ENCODE results near the gene ZDBF2.

The ZDBF2 gene

DNA sequence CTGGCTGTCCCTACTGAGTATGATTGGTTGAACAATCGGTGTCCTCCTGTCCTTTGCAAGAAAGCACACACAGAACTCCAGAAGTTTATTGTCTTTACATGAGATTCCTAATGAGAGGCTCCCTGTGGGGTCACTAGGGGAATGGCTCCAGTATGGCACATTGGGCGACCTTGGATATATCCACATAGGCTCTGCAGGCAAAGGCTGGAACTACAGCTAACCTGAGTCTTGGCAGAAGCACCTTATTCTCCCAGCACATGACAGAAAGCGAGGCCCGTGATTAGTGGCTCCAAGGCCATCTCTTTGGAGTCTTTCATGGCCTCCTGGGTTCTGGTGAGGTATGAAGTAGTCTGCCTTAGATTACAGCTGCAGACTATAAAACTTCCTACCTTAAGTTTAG, 49.0 kb downstream of the ZDBF2 start:
- Histone ChIP-seq H3F3A (ENCODE audit: insufficient read depth) (0 out of 2 replicates have a peak, but pooled peaks cover 4% of the 10 kb centered on the region), H3K79me2 (ENCODE audit: insufficient read depth, low read length) (no peaks in the 10 kb centered on the region), H3K9me3 (ENCODE audit: insufficient read depth, low read length) (peaks cover 7% of the 10 kb centered on the region; the same call in 1 of the 2 replicates), H3K36me3 (ENCODE audit: low read length) (peaks cover 7% of the 10 kb centered on the region), H3K4me2 (ENCODE audit: low read depth, low read length, poor library complexity, severe bottlenecking) (no peak overlapping the region), H3K9me2 (replicated peaks; ENCODE audit: insufficient read depth, low read length) (no peaks in the 10 kb centered on the region), H3K4me3 (ENCODE audit: insufficient read depth, low read length, poor library complexity, severe bottlenecking) (no peak overlapping the region), H3K27me3 (ENCODE audit: low read length) (no peaks in the 10 kb centered on the region), H4K20me1 (ENCODE audit: low read depth, low read length) (no peaks in the 10 kb centered on the region), H3K9ac (ENCODE audit: low read length) (no peak overlapping the region), H3K27ac (ENCODE audit: low read depth, low read length) (no peak overlapping the region), H2AFZ (ENCODE audit: low read depth, low read length, severe bottlenecking) (no peak overlapping the region)
- no peak for TF ChIP-seq EZH2phosphoT487 (conservative IDR thresholded peaks at IDR 0.05; ENCODE audit: low read length)
- TF ChIP-seq, protein P1, sequence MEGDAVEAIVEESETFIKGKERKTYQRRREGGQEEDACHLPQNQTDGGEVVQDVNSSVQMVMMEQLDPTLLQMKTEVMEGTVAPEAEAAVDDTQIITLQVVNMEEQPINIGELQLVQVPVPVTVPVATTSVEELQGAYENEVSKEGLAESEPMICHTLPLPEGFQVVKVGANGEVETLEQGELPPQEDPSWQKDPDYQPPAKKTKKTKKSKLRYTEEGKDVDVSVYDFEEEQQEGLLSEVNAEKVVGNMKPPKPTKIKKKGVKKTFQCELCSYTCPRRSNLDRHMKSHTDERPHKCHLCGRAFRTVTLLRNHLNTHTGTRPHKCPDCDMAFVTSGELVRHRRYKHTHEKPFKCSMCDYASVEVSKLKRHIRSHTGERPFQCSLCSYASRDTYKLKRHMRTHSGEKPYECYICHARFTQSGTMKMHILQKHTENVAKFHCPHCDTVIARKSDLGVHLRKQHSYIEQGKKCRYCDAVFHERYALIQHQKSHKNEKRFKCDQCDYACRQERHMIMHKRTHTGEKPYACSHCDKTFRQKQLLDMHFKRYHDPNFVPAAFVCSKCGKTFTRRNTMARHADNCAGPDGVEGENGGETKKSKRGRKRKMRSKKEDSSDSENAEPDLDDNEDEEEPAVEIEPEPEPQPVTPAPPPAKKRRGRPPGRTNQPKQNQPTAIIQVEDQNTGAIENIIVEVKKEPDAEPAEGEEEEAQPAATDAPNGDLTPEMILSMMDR (IDR thresholded peaks at IDR 0.05; ENCODE audit: insufficient read depth, low read length, poor library complexity, severe bottlenecking): no peak

GRCh38 chr2:206324869-206325268, 50.4 kb downstream of the ZDBF2 start:
- Histone ChIP-seq H3F3A (ENCODE audit: insufficient read depth) (0 out of 2 replicates have a peak, but pooled peaks cover 4% of the 10 kb centered on the region), H3K9ac (ENCODE audit: low read length) (no peak overlapping the region), H4K20me1 (ENCODE audit: low read depth, low read length) (no peaks in the 10 kb centered on the region), H2AFZ (ENCODE audit: low read depth, low read length, severe bottlenecking) (no peak overlapping the region), H3K9me2 (replicated peaks; ENCODE audit: insufficient read depth, low read length) (no peaks in the 10 kb centered on the region), H3K9me3 (ENCODE audit: insufficient read depth, low read length) (no peaks in the 10 kb centered on the region), H3K27me3 (ENCODE audit: low read length) (no peaks in the 10 kb centered on the region), H3K36me3 (ENCODE audit: low read length) (no peaks in the 10 kb centered on the region), H3K79me2 (ENCODE audit: insufficient read depth, low read length) (no peaks in the 10 kb centered on the region), H3K27ac (ENCODE audit: low read depth, low read length) (no peak overlapping the region), H3K4me2 (ENCODE audit: low read depth, low read length, poor library complexity, severe bottlenecking) (no peak overlapping the region), H3K4me3 (ENCODE audit: insufficient read depth, low read length, poor library complexity, severe bottlenecking) (no peak overlapping the region)
- TF ChIP-seq, protein P1 (IDR thresholded peaks at IDR 0.05; ENCODE audit: insufficient read depth, low read length, poor library complexity, severe bottlenecking): no peak
- TF ChIP-seq EZH2phosphoT487 (conservative IDR thresholded peaks at IDR 0.05; ENCODE audit: low read length): no peak

- H3K9me3 ChIP-seq (ENCODE audit: insufficient read depth, low read length): no peaks in the 10 kb centered on the region
- no peak overlapping the region for H2AFZ ChIP-seq (ENCODE audit: low read depth, low read length, severe bottlenecking)
- TF ChIP-seq, protein P1 (IDR thresholded peaks at IDR 0.05; ENCODE audit: insufficient read depth, low read length, poor library complexity, severe bottlenecking): no peak
- no peak for TF ChIP-seq EZH2phosphoT487 (conservative IDR thresholded peaks at IDR 0.05; ENCODE audit: low read length)
- H3K27ac ChIP-seq (ENCODE audit: low read depth, low read length): no peak overlapping the region
- H3K36me3 ChIP-seq (ENCODE audit: low read length): no peaks in the 10 kb centered on the region
- no peak overlapping the region for H3K4me2 ChIP-seq (ENCODE audit: low read depth, low read length, poor library complexity, severe bottlenecking)
- no peaks in the 10 kb centered on the region for H3K27me3 ChIP-seq (ENCODE audit: low read length)
- no peaks in the 10 kb centered on the region for H3F3A ChIP-seq (ENCODE audit: insufficient read depth)
- no peak overlapping the region for H3K4me3 ChIP-seq (ENCODE audit: insufficient read depth, low read length, poor library complexity, severe bottlenecking)
- H4K20me1 ChIP-seq (ENCODE audit: low read depth, low read length): no peaks in the 10 kb centered on the region
- no peaks in the 10 kb centered on the region for H3K9me2 ChIP-seq (replicated peaks; ENCODE audit: insufficient read depth, low read length)
- no peak overlapping the region for H3K9ac ChIP-seq (ENCODE audit: low read length)
- H3K79me2 ChIP-seq (ENCODE audit: insufficient read depth, low read length): no peaks in the 10 kb centered on the region
These were observed 54.5 kb downstream of the ZDBF2 start for GRCh38 chr2:206328974-206329373.
